ENCODE results near the gene MED27. TPM values are rescaled to one million over a fixed set of nuclear protein-coding genes. Genes with fewer than 3 reads are reported as not detected.

The MED27 gene
- total and polyA plus RNA-seq, 2 of the 8 experiments (the other 6 are each of a cell fraction or from before 2014, with no cell fraction given) = 29.9 to 56.5 TPM

DNA sequence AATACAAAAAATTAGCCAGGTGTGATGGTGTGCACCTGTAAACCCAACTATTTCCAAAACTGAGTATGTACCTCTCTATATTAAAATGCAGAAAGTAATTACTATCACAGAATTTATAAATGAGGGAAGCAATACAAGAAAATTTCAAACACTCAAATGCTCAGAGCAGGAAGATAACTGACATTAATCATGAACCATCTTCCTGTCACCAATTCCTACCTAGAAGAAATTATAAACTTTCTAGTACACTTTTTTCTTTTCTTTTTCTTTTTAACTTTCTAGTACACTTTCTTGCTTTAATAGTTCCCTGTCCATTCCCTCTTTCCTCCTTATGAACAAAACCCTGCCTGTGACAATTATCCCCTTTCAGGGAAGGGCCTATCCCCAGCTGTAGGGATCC is 106.8 kb downstream of the MED27 start:
- no peak overlapping the region for H3K27ac ChIP-seq (ENCODE audit: low read depth, low read length)
- no peaks in the 10 kb centered on the region; a peak in 2 of 7 replicates for H3K27me3 ChIP-seq (replicated peaks in 1 of 4; ENCODE audit: control insufficient read depth in 3 of 4, extremely low read depth in 1 of 4, insufficient read depth in 3 of 4, low read length in 3 of 4)
- FAIRE-seq = no peak
- H2BK120ac ChIP-seq (replicated peaks; ENCODE audit: low read depth, low read length) = no peak overlapping the region
- H3K79me1 ChIP-seq (ENCODE audit: low read depth, low read length) = peaks cover 2% of the 10 kb centered on the region; the same call in 1 of the 2 replicates
- H2BK20ac ChIP-seq (ENCODE audit: low read length) = no peak overlapping the region
- H3K18ac ChIP-seq (ENCODE audit: extremely low read depth, low read length) = no peak overlapping the region
- no peak overlapping the region for H4K5ac ChIP-seq (ENCODE audit: insufficient read length, low read depth, low read length)
- no peak overlapping the region for H2BK5ac ChIP-seq (ENCODE audit: low read depth, low read length)
- H3K14ac ChIP-seq (ENCODE audit: insufficient read length) = no peak overlapping the region
- H3K4me1 ChIP-seq (replicated peaks in 1 of 4; ENCODE audit: control insufficient read depth in 3 of 4, insufficient read depth in 4 of 4, low read length in 3 of 4) = no peaks in the 10 kb centered on the region
- H2BK15ac ChIP-seq (ENCODE audit: low read length) = no peak overlapping the region
- no peak for DNase-seq (ENCODE audit: low read depth in 1 of 2, low spot score in 2 of 2)
- H3K4me3 ChIP-seq (ENCODE audit: extremely low read depth in 1 of 4, insufficient read depth in 2 of 4, low read depth in 3 of 4, low read length in 4 of 4) = no peak overlapping the region
- H4K8ac ChIP-seq (ENCODE audit: extremely low read depth, insufficient read depth, low read length) = no peak overlapping the region
- H3K23ac ChIP-seq (ENCODE audit: insufficient read length) = no peak overlapping the region
- H3K36me3 ChIP-seq (ENCODE audit: control insufficient read depth in 2 of 4, insufficient read depth in 4 of 4, low read length in 3 of 4) = no peaks in the 10 kb centered on the region
- H3K23me2 ChIP-seq (ENCODE audit: low read depth, low read length) = no peaks in the 10 kb centered on the region
- no peak overlapping the region for H2AK5ac ChIP-seq (ENCODE audit: low read depth, low read length)
- no peak overlapping the region for H2BK12ac ChIP-seq (ENCODE audit: low read depth, low read length)
- peaks cover 0 to 2% of the 10 kb centered on the region in 2 experiments for H4K20me1 ChIP-seq (replicated peaks in 1 of 2; ENCODE audit: control insufficient read depth in 1 of 2, insufficient read depth in 2 of 2, low read length in 2 of 2)
- no peak overlapping the region for H3K4me2 ChIP-seq (ENCODE audit: insufficient read depth in 1 of 2, low read depth in 2 of 2, low read length in 2 of 2)
- no peak overlapping the region for H3K4ac ChIP-seq (replicated peaks; ENCODE audit: insufficient read length, low read depth, low read length)
- ChIA-PET POLR2A (ENCODE audit: partially characterized antibody) (no interaction called here), CTCF (ENCODE audit: partially characterized antibody) (no interaction called here)
- no peak overlapping the region for H4K91ac ChIP-seq (replicated peaks; ENCODE audit: insufficient read length, low read length)
- H3K79me2 ChIP-seq (ENCODE audit: control insufficient read depth in 1 of 2, insufficient read depth in 2 of 2, low read length in 2 of 2) = no peaks in the 10 kb centered on the region
- no peak overlapping the region for H3K9ac ChIP-seq (replicated peaks in 1 of 4; ENCODE audit: extremely low read depth in 1 of 4, low read depth in 3 of 4, low read length in 3 of 4)
- H3K9me3 ChIP-seq (ENCODE audit: insufficient read depth in 2 of 2, low read depth in 1 of 2, low read length in 1 of 2) = no peaks in the 10 kb centered on the region
- H3K56ac ChIP-seq (replicated peaks; ENCODE audit: insufficient read length, low read depth, low read length) = no peak overlapping the region
- no peak for TF ChIP-seq SP1 (IDR thresholded peaks at IDR 0.05; ENCODE audit: low read depth, low read length)
- no peak for TF ChIP-seq JUN (IDR thresholded peaks at IDR 0.05; ENCODE audit: low read depth, low read length)
- no peak for TF ChIP-seq YY1 (IDR thresholded peaks at IDR 0.05; ENCODE audit: low read depth, low read length)
- no peak for TF ChIP-seq CBX5 (IDR thresholded peaks at IDR 0.05; ENCODE audit: low read depth, low read length)
- TF ChIP-seq POLR2AphosphoS5 (IDR thresholded peaks at IDR 0.05; ENCODE audit: low read depth, low read length) = no peak
- no peak overlapping the region for H2AFZ ChIP-seq (ENCODE audit: low read length)
